ENCODE measurements around the gene FAM234B.
"Not testable (repeated sequence)": the region's sequence is repeated elsewhere in the genome, so short reads cannot be mapped to it uniquely, and the experiment has no call there.

FAM234B gene

GRCh38 chr12:13053617-13054016 is 9.4 kb downstream of the FAM234B start:
- not testable (repeated sequence) for DNase-seq (ENCODE audit: low spot score)

GRCh38 chr12:13060581-13060980 is 16.4 kb downstream of the FAM234B start:
- DNase-seq (ENCODE audit: low spot score) = no peak

DNA sequence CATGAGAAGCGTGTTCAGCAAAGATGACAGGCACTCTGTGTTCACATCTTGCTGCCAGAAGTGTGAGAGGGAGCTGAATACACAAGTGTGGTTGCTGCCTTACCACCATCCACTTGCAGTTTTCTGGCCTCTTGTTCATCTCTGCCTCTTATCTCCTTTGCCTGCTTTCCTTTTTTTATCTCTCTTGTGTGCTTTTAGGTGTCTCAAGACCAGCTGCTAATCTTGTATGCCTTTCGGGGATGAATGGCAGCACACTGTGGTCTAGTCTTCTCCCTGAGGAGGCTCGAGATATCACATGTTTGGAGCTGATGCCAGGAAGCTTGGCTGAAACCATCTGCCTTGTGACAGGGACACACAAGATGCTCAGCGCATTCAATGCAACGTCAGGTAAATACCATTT is 17.2 kb downstream of the FAM234B start:
- DNase-seq (ENCODE audit: low spot score) = no peak

- DNase-seq (ENCODE audit: low spot score) = no peak
These were observed 18.5 kb downstream of the FAM234B start for GRCh38 chr12:13062669-13063068.

DNA sequence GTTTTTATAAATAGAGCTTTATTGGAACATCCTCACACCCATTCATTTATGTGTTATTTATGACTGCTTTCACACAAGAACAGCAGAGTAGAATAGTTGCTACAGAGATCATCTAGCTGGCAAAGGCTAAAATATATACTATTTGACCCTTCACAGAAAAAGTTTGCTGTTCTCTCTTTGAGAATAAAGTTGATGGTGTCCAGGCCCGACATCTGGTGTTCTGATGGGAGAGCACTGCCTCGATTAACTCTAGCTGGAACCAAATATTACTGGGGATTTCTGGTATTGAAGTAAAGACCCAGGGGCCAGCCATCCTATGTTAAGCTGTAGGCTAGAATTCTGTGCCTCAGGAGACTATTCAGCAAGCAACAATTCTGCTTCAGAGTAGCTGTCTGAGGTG is 21.8 kb downstream of the FAM234B start:
- DNase-seq (ENCODE audit: low spot score) = no peak

- no peak for DNase-seq (ENCODE audit: low spot score)
These were observed 22.3 kb downstream of the FAM234B start for GRCh38 chr12:13066459-13066858.

DNA sequence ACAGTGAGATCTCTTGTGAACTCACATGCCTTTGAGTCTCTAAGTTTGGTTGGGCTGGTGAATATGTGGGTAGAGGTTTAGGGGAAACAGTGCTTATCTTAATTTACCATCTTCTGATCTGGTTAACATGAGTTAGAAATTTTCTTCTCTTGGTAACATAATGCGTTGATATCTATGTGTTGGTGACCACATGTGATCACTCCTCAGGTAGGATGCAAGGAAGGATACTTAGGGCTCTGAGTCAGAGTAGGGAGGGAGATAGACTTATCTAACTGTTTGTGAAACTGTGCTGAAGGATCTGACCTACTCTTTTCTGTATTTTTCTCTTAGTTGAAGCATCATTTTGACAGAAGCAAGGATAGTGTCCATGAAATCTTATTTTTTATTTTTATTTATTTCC is 23.1 kb downstream of the FAM234B start:
- DNase-seq (ENCODE audit: low spot score) = no peak

GRCh38 chr12:13069380-13069779 is 25.2 kb downstream of the FAM234B start:
- DNase-seq (ENCODE audit: low spot score) = no peak

DNA sequence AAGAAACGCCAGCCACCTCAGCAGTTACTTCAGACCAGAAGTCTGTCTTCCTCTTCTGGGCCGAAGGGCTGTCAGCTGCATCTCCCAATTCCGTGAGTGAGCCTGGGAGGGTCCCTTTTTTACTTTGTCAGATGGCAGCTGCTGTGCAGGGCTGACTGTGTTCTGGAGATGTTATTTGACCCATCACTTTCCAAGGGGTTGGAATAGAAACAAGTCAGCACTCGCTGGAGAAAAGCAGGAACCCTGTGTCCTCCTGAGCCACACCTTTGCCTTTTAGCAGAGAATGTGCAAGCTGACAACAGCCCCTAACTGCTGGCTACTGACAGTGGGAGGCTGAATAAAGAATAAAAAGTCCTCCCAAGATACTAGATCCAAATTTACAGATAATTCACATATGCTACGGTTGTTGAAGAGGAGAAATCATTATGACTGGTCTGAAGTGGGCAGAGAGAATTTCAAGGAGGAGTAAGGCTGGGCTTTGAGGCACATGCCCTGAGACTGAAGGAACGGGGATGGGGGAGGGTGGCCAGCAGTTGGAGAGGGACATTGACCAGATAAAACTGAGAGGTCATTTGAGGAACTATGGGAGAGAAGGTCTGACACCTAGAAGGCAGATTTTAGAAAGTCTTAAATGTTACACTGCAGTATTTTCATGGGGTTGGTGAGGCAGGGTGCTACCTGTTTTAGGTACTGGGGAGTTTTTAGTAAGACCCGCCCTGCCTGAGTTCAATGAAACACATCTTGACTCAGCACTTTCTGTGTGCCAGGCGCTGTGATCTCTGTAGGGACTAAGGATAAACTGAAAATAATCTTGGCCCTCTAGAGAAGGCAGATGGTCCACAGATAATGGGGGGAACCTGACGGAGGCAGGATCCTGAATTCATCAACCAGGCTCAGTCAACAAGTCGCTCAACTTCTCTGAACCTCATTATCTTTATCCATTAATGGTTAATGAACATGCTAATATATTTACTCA is 27.4 kb downstream of the FAM234B start:
- DNase-seq (ENCODE audit: low spot score) = no peak

GRCh38 chr12:13073173-13073572 is 29.0 kb downstream of the FAM234B start:
- no peak for DNase-seq (ENCODE audit: low spot score)

DNA sequence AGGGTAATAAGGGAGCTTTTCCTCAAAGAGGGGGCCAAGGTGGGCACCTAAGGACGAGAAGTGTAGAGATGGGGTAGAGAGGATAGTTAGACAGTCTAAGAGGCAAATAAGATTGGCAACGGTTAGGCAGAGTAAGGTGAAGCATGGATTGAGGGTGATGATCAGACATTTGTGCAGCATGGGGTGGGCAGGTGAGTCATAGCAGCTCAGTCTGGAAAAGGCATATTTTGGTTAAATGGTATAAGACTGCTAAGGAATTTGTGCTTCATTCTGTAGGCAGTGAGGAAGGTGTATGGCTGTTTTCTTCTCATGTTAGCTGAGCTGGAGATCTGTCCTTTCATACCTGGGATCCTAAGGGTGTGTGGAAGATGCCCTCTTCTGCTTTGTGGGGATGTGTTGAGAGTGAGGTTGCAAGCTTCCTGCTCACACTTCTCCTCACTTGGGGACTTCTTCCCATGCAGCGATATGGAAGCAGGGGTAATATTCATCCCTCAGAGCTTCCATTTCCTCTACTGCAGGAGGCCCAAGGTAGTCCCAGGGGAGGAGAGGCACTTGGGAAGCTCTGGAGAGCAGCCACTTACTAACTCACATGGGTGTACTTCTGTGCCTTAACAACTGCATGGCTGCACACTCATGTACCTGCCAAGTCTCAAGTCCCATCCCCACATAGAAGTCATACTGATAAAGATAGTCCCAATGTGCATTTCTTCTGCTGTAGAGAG is 30.4 kb downstream of the FAM234B start:
- no peak for DNase-seq (ENCODE audit: low spot score)

- DNase-seq (ENCODE audit: low spot score) = no peak
These were observed 30.9 kb downstream of the FAM234B start for GRCh38 chr12:13075118-13075480.

GRCh38 chr12:13075786-13076570 is 31.8 kb downstream of the FAM234B start:
- no peak for DNase-seq (ENCODE audit: low spot score)

DNA sequence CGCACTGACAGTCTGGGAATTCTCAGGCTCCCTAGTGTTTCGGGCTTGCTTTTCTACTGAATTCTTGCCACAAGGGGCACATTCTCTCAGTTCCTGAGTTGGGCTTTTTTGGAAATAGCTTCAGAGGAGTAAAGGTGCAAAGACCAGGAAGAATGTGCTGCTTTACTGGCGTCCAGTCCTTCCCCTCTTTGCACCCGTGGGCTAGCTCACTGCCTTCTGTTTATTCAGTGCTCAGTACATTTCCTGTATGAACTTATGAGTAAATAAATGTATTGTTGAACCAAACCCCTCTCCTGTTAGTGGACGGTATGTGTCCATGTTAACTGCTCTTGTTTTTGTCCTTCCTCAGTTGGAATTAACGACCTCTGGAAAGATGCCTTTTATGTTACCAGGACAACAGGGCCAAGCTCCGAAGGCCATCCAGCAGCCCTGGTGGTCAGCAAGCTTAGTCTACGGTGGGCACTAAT is 35.3 kb downstream of the FAM234B start:
- DNase-seq (ENCODE audit: low spot score) = no peak

DNA sequence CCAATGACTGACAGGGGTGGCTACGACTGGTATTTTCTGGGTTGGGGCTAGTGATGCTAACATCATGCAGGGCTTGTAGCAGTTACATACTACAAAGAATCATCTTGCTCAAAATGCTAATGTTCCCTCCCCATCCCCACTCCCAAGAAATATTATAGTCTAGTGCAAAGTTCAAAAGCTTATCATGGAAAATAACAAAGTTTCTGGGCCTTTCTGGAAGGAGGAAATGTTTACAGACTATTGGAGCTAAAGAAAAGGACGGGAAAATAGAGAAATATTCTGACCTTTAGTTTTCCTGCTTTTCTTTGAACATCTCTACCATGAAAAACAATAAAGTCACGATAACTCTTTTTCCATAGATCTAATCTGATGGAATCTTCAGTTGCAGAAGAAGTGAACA is 36.1 kb downstream of the FAM234B start:
- no peak for DNase-seq (ENCODE audit: low spot score)

DNA sequence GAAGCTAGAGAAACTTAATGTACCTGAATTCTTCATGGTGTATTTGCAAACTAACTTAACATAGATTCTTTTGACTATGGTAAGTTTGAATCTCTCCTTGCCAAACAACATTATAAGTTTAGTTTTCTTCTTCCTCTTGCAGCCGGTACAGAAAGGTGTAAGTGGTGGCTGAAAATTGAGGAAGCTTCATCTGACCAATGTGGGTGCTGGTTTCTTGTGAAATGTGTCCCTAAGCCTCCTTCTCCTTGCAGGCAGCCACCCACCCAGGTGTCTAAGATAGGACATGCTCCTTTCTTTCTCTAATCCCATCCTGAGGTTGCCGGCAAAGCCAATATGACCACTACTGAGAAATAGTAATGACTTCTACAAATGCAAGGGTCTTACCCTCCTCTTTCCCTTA is 38.7 kb downstream of the FAM234B start:
- no peak for DNase-seq (ENCODE audit: low spot score)

- not testable (repeated sequence) for DNase-seq (ENCODE audit: low spot score)
These were observed 39.5 kb downstream of the FAM234B start for GRCh38 chr12:13083638-13084037.

DNA sequence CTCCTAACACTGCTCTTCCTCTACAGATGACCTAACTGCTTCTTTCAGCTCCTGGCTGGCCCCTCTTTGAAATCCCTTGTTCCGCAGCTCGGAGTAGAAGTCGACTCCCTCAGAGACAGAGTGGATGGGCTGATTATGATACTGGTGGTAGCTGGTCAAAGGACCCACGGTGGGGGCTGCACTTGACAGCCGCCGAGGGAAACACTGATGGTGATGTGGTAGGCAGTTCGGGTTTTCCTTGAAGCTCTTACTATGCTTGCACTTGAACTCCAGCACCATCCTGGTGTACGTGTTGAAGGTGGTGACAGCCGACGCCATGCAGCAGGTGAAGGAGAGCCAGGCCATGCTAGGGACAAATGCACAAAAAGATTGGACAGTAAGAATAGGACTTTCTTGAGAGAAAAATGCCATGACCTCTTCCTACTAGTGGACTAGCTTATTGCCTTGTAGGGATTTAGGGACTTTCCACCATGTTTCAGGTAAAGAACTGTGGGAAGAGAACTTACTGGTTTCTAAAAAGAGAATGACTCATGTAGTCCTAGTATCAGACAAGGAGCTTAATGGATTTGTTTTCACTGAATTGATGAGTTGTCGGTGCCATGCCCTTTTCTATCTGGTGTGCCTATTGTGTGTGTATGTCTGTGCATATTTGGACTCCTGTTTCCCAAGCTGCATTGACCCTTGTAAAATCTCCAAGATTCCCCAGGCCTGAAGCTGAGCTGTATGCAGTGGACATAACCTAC is 40.9 kb downstream of the FAM234B start:
- DNase-seq (ENCODE audit: low spot score) = no peak

- DNase-seq (ENCODE audit: low spot score) = no peak
These were observed 41.9 kb downstream of the FAM234B start for GRCh38 chr12:13085968-13086686.

- DNase-seq (ENCODE audit: low spot score) = no peak
These were observed 43.6 kb downstream of the FAM234B start for GRCh38 chr12:13087766-13088165.

GRCh38 chr12:13088496-13088895 is 44.3 kb downstream of the FAM234B start:
- DNase-seq (ENCODE audit: low spot score) = no peak
